Raji (cell line): ENCODE results near the gene ATG16L2.

Experiments used
- POLR2A ChIP-seq: IDR thresholded peaks from 2 replicates; pipeline ENCODE4 v1.6.1; 2011; ENCODE audit warnings: low read depth, low read length, control low read depth; ENCODE audit not compliant: insufficient read depth

Gene ATG16L2

GRCh38 chr11:72808331-72808798, 5.8 kb upstream of the ATG16L2 start:
- no peak for TF ChIP-seq POLR2A

- no peak for TF ChIP-seq POLR2A
These were observed 1.6 kb upstream of the ATG16L2 start for GRCh38 chr11:72812604-72812966.

- TF ChIP-seq POLR2A = peak; percentile 48; the same call in 1 of the 2 replicates
These were observed 1.1 kb upstream of the ATG16L2 start for GRCh38 chr11:72812967-72813739.

GRCh38 chr11:72813740-72814285, 398 bp upstream of the ATG16L2 start:
- TF ChIP-seq POLR2A = peak; percentile 89

- no peak for TF ChIP-seq POLR2A
These were observed 953 bp downstream of the ATG16L2 start for GRCh38 chr11:72815110-72815618.

GRCh38 chr11:72816404-72816990, 2.3 kb downstream of the ATG16L2 start:
- no peak for TF ChIP-seq POLR2A

GRCh38 chr11:72817966-72818365, 3.8 kb downstream of the ATG16L2 start:
- TF ChIP-seq POLR2A = no peak

GRCh38 chr11:72818971-72819370, 4.8 kb downstream of the ATG16L2 start:
- no peak for TF ChIP-seq POLR2A

- TF ChIP-seq POLR2A = no peak
These were observed 6.4 kb downstream of the ATG16L2 start for GRCh38 chr11:72820439-72821139.

GRCh38 chr11:72821221-72821919, 7.2 kb downstream of the ATG16L2 start:
- no peak for TF ChIP-seq POLR2A

GRCh38 chr11:72821920-72822799, 7.9 kb downstream of the ATG16L2 start:
- peak; percentile 70 for TF ChIP-seq POLR2A

GRCh38 chr11:72823105-72823804, 9.0 kb downstream of the ATG16L2 start:
- no peak; the same call in 1 of the 2 replicates for TF ChIP-seq POLR2A

- no peak for TF ChIP-seq POLR2A
These were observed 9.8 kb downstream of the ATG16L2 start for GRCh38 chr11:72824020-72824419.

GRCh38 chr11:72824811-72825505, 10.7 kb downstream of the ATG16L2 start:
- 0 out of 2 replicates have a peak, but pooled peaks have one; percentile 11 for TF ChIP-seq POLR2A
